GM10266 (cell line): ENCODE measurements around the gene DUSP22.

ENCODE experiments used
- DNase-seq: peaks from one replicate; pipeline ENCODE4 v3.0.0; 2012; ENCODE audit errors: extremely low spot score
- CTCF ChIP-seq: IDR thresholded peaks from 2 replicates; pipeline ENCODE4 v1.5.1; 2012; ENCODE audit warnings: mild to moderate bottlenecking, low read depth; ENCODE audit not compliant: control insufficient read depth, insufficient read depth; ENCODE audit errors: missing control alignments

DUSP22 gene

GRCh38 chr6:255041-255750, 37.1 kb upstream of the DUSP22 start:
- no peak for DNase-seq
- TF ChIP-seq CTCF: no peak

- no peak for TF ChIP-seq CTCF
Observed at GRCh38 chr6:255751-256083, 36.6 kb upstream of the DUSP22 start.

GRCh38 chr6:256169-256568, 36.1 kb upstream of the DUSP22 start:
- no peak for DNase-seq
- no peak for TF ChIP-seq CTCF

More at GRCh38 chr6:255751-256083, 36.6 kb upstream of the DUSP22 start:
- no peak for DNase-seq

- no peak for TF ChIP-seq CTCF
- no peak for DNase-seq
Observed at GRCh38 chr6:257031-257725, 35.1 kb upstream of the DUSP22 start.

GRCh38 chr6:257774-258173, 34.5 kb upstream of the DUSP22 start:
- no peak for DNase-seq
- TF ChIP-seq CTCF: no peak

GRCh38 chr6:259316-259715, 33.0 kb upstream of the DUSP22 start:
- TF ChIP-seq CTCF: no peak
- no peak for DNase-seq

- peak; percentile 45 for DNase-seq
- no peak for TF ChIP-seq CTCF
Observed at GRCh38 chr6:259901-260508, 32.3 kb upstream of the DUSP22 start.
